GM10248 (cell line): ENCODE data around the gene ZNF100.

Source experiments
- CTCF ChIA-PET: fragments of 300-600 bp; sonication (Branson Sonifier 250); formaldehyde crosslinking; extraction: SDS; loops from one replicate; lab custom pipeline; 2021; ENCODE audit warnings: antibody characterized with exemption; lab: Yijun Ruan, JAX
- POLR2A ChIA-PET: fragments of 350-650 bp; sonication (Branson Sonifier 250); formaldehyde crosslinking; extraction: SDS; loops from one replicate; lab custom pipeline; 2020; ENCODE audit warnings: antibody characterized with exemption; lab: Yijun Ruan, JAX
- DNase-seq: peaks from one replicate; pipeline ENCODE4 v3.0.0; 2012; ENCODE audit errors: extremely low spot score
- TF ChIP-seq, protein P1 (sequence below): IDR thresholded peaks from 2 replicates; pipeline ENCODE4 v1.5.1; 2012; ENCODE audit warnings: mild to moderate bottlenecking, low read depth; ENCODE audit errors: extremely low read depth, missing control alignments, control extremely low read depth

ZNF100 gene

DNA sequence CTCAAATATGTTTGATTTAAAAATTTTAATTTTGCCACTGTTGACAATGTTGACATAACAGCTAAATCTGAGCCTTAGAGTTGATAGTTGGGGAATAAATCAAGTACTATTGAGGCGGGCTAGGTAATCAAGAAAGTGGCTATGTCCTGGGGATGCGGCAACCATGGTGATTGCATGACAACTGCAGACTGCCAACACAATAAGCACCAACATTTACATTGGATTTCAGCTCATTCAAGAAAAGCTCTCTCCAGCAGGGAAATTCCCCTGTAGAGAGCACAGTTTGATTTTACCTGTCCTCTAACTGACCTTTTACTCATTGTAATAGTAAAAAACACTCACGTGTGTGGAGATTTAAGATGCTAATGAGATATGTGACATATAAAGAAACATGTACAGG lies 63.1 kb downstream of the ZNF100 start:
- DNase-seq = no peak
- ChIA-PET POLR2A (no interaction called here), CTCF (no interaction called here)
- TF ChIP-seq, protein P1, sequence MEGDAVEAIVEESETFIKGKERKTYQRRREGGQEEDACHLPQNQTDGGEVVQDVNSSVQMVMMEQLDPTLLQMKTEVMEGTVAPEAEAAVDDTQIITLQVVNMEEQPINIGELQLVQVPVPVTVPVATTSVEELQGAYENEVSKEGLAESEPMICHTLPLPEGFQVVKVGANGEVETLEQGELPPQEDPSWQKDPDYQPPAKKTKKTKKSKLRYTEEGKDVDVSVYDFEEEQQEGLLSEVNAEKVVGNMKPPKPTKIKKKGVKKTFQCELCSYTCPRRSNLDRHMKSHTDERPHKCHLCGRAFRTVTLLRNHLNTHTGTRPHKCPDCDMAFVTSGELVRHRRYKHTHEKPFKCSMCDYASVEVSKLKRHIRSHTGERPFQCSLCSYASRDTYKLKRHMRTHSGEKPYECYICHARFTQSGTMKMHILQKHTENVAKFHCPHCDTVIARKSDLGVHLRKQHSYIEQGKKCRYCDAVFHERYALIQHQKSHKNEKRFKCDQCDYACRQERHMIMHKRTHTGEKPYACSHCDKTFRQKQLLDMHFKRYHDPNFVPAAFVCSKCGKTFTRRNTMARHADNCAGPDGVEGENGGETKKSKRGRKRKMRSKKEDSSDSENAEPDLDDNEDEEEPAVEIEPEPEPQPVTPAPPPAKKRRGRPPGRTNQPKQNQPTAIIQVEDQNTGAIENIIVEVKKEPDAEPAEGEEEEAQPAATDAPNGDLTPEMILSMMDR = no peak

DNA sequence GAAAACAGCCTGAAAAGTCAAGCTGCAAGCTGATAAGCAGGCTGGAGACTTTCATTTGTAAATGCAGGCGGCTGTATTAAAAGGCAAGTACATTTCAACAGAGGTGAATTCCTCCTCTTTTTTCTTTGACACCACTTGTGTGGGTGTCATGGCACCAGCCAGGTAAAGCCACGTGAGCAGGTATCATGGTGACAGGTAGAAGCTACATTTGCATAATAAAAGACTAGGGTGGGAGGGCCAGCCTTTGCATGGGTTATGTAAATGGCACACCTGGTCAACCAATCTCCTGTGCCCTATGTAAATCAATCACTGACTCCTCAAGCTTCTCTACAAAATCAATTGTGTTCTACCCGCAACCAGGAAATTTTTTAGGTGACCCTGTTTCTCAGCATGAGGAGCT lies 68.2 kb downstream of the ZNF100 start:
- DNase-seq = no peak
- TF ChIP-seq, protein P1 = no peak
- CTCF ChIA-PET = no interaction called here
- POLR2A ChIA-PET = no interaction called here

DNA sequence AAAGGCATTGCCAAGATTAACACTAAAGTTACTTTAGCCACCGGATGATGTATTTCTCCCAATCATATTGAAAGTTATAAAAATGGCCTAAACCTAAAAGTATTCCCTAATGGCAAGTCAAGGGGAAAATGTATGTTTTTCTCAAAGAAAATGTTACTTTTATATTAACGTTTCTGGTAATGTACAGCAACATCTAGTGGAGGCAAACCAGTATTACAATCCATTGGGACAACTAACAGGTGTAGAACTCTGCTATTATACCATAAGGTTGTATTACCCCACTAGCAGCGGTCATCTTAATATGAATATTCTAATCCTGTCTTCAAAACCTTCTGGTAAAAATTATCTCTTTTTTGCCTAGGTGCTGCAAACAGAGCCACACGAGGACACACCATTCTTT lies 69.2 kb downstream of the ZNF100 start:
- no peak for DNase-seq
- TF ChIP-seq, protein P1 = no peak
- ChIA-PET POLR2A (no interaction called here), CTCF (no interaction called here)

DNA sequence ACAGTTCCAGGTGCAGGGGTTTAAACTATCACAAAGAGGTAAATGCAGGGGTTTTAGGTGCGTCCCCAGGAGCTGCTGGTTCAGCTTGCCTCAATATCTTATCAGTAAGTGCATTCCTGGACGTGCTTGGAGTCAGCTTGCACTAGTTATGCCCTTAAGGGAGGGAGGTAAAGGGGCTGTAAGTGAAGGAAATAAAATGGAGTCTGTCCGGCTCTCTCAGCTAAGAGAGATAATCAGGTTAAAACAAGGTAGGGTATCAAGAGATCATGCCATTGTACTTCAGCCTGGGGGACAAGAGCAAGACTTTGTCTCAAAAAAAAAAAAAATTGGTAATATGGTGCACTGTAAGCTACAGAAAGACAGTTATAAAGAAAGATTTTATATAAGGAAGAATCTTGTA lies 69.7 kb downstream of the ZNF100 start:
- ChIA-PET CTCF (no interaction called here), POLR2A (no interaction called here)
- DNase-seq = no peak
- TF ChIP-seq, protein P1 = no peak

DNA sequence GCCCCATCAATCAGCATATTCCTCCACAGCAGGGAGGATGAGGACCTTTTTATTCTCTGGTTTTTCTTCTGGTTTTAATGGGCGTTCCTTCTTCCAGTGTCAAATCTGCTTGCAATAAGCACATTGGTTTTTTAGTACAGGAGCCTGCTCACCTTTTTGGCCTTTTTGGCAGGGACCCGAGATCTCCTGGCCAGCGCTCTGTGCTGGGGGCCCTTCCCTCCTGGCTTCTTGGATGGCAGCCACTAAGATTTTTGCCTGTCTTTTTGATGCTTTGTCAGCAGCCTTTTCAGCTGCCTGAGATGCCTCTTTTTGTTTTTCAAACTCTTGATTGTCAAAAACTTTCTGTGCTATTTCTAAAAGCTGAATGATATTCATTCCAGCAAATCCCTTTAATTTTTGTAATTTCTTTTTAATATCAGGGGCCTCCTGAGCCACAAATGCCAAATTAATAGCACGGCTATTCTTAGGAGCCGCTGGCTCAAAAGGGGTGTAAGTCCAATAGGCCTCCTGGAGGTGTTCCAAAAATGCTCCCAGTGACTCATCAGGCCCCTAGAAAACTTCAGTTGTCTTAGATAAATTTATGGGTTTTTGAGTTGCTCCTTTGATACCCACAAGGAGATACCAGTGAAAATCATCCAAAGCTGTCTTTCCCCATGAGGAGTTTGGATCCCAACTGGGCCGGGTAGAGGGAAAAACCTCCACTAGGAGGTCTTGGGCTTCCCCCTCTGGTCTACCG lies 73.0 kb downstream of the ZNF100 start:
- ChIA-PET CTCF (no interaction called here), POLR2A (no interaction called here)
- DNase-seq = no peak
- TF ChIP-seq, protein P1 = no peak

DNA sequence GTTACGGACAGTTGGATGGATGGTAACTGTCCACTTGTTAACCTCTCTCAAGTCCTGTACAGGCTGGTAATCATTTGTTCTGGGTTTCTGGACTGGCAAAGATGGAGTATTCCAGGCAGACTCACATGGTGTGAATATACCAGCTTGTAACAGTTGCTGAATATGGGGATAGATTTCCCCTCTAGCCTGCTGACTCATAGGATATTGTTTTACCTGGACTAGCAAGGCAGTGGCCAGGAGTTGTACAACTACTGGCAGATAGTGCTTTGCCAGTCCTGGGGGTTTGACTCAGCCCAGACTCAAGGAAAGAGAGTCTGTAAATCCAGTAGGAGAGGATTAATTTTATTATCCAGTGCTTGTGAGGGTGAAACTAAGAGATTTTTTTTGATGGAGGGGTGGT lies 74.0 kb downstream of the ZNF100 start:
- TF ChIP-seq, protein P1 = no peak
- POLR2A ChIA-PET = no interaction called here
- DNase-seq = no peak
- CTCF ChIA-PET = no interaction called here
